GM12864 (cell line): ENCODE measurements around the gene USP9X.
"Not testable (repeated sequence)": the region's sequence is repeated elsewhere in the genome, so short reads cannot be mapped to it uniquely, and the experiment has no call there.

Experiments
- DNase-seq: peaks from one replicate; pipeline ENCODE4 v3.0.0-alpha.2; 2011; ENCODE audit warnings: low read depth
- H3K4me3 ChIP-seq: 2 replicates; pipeline ENCODE4 v1.5.1; 2011; ENCODE audit warnings: mild to moderate bottlenecking, low read depth, low read length, control low read depth
- CTCF ChIP-seq: IDR thresholded peaks from 2 replicates; pipeline ENCODE4 v1.5.1; 2011; ENCODE audit warnings: low read depth, mild to moderate bottlenecking, moderate library complexity, low read length, control low read depth, inconsistent platforms; ENCODE audit errors: missing control alignments

Gene USP9X

GRCh38 chrX:41273638-41274037 is 188.4 kb downstream of the USP9X start:
- no peak for TF ChIP-seq CTCF
- DNase-seq, result no peak

GRCh38 chrX:41275661-41276609 is 190.7 kb downstream of the USP9X start:
- H3K4me3 ChIP-seq, result peak overlapping the region; percentile 41
- peak; percentile 52 for TF ChIP-seq CTCF
- no peak for DNase-seq

More at GRCh38 chrX:41273638-41274037, 188.4 kb downstream of the USP9X start:
- no peak overlapping the region for H3K4me3 ChIP-seq

- no peak for TF ChIP-seq CTCF
Observed at GRCh38 chrX:41276661-41277506, 191.6 kb downstream of the USP9X start.

GRCh38 chrX:41282307-41282706 is 197.1 kb downstream of the USP9X start:
- not testable (repeated sequence) for H3K4me3 ChIP-seq, DNase-seq

More at GRCh38 chrX:41276661-41277506, 191.6 kb downstream of the USP9X start:
- no peak for DNase-seq
- H3K4me3 ChIP-seq, result no peak overlapping the region

GRCh38 chrX:41285928-41286327 is 200.7 kb downstream of the USP9X start:
- DNase-seq, H3K4me3 ChIP-seq: not testable (repeated sequence)
